Mesenchymal stem cell (in vitro differentiated cells and primary cell): ENCODE data around the gene LIMK2.

Experiments used
- DNase-seq: peaks from one replicate; pipeline ENCODE4 v3.0.0-alpha.2; 2013
- H2AFZ ChIP-seq: one replicate; pipeline ENCODE4 v1.6.1; 2013; ENCODE audit warnings: low read depth, mild to moderate bottlenecking, control low read depth, inconsistent platforms, low read length, moderate library complexity
- H2AK5ac ChIP-seq: 2 replicates; pipeline ENCODE4 v1.6.1; 2013; ENCODE audit warnings: low read length, moderate library complexity, mild to moderate bottlenecking, inconsistent platforms; ENCODE audit not compliant: severe bottlenecking
- H2BK120ac ChIP-seq: one replicate; pipeline ENCODE4 v1.6.1; 2013; ENCODE audit warnings: low read depth, mild to moderate bottlenecking, inconsistent platforms, low read length, moderate library complexity
- H2BK12ac ChIP-seq, 2 experiments: one replicate each; pipeline ENCODE4 v1.6.1; 2013; ENCODE audit warnings: inconsistent platforms in 2 of 2, low read length in 2 of 2, mild to moderate bottlenecking in 2 of 2, moderate library complexity in 2 of 2, control low read depth in 1 of 2
- H2BK15ac ChIP-seq: one replicate; pipeline ENCODE4 v1.6.1; 2013; ENCODE audit warnings: mild to moderate bottlenecking, low read depth, inconsistent platforms; ENCODE audit not compliant: poor library complexity, severe bottlenecking
- H2BK5ac ChIP-seq: 2 replicates; pipeline ENCODE4 v1.6.1; 2013; ENCODE audit warnings: low read depth, mild to moderate bottlenecking, low read length, control low read depth, inconsistent platforms; ENCODE audit not compliant: poor library complexity, severe bottlenecking
- H3K14ac ChIP-seq, 2 experiments: one replicate each; pipeline ENCODE4 v1.6.1; 2013; ENCODE audit warnings: inconsistent platforms in 2 of 2, low read length in 2 of 2, control low read depth in 1 of 2, mild to moderate bottlenecking in 1 of 2, moderate library complexity in 1 of 2
- H3K18ac ChIP-seq, 2 experiments: one replicate each; pipeline ENCODE4 v1.6.1; 2013; ENCODE audit warnings: inconsistent platforms in 2 of 2, low read length in 2 of 2, control low read depth in 1 of 2, low read depth in 1 of 2, mild to moderate bottlenecking in 1 of 2
- H3K23ac ChIP-seq, 2 experiments: one replicate each; pipeline ENCODE4 v1.6.1; 2013; ENCODE audit warnings: inconsistent platforms in 2 of 2, low read length in 2 of 2, mild to moderate bottlenecking in 2 of 2, moderate library complexity in 2 of 2, control low read depth in 1 of 2
- H3K27ac ChIP-seq: 2 replicates; pipeline ENCODE4 v1.5.1; 2013; ENCODE audit warnings: mild to moderate bottlenecking, moderate library complexity, low read length, control low read depth, inconsistent platforms; ENCODE audit not compliant: poor library complexity, severe bottlenecking
- H3K27me3 ChIP-seq, 2 experiments: 2 replicates each; pipeline versions ENCODE4 v1.6.1 to v1.7.0; 2013; ENCODE audit warnings: low read length in 2 of 2, mild to moderate bottlenecking in 2 of 2, moderate library complexity in 2 of 2, control low read depth in 1 of 2, inconsistent platforms in 1 of 2; ENCODE audit not compliant: control insufficient read depth in 1 of 2, insufficient read depth in 1 of 2
- H3K36me3 ChIP-seq, 2 experiments: 2 replicates each; pipeline versions ENCODE4 v1.6.1 to v1.7.0; 2013; ENCODE audit warnings: low read length in 2 of 2, control low read depth in 1 of 2, inconsistent platforms in 1 of 2, low read depth in 1 of 2, mild to moderate bottlenecking in 1 of 2; ENCODE audit not compliant: insufficient read depth in 2 of 2, control insufficient read depth in 1 of 2
- H3K4ac ChIP-seq, 2 experiments: one replicate each; pipeline ENCODE4 v1.6.1; 2013; ENCODE audit warnings: inconsistent platforms in 2 of 2, low read length in 2 of 2, mild to moderate bottlenecking in 2 of 2, moderate library complexity in 2 of 2, control low read depth in 1 of 2, low read depth in 1 of 2
- H3K4me1 ChIP-seq: 2 replicates; pipeline ENCODE4 v1.6.1; 2013; ENCODE audit warnings: low read depth, low read length, control low read depth; ENCODE audit not compliant: control insufficient read depth, insufficient read depth
- H3K4me2 ChIP-seq: 2 replicates; pipeline ENCODE4 v1.6.1; 2013; ENCODE audit warnings: low read length, mild to moderate bottlenecking, inconsistent platforms; ENCODE audit not compliant: poor library complexity, severe bottlenecking
- H3K4me3 ChIP-seq, 2 experiments: 2 replicates each; pipeline versions ENCODE4 v1.5.1 to v1.7.0; 2013; ENCODE audit warnings: low read length in 2 of 2, mild to moderate bottlenecking in 2 of 2, control low read depth in 1 of 2, low read depth in 1 of 2; ENCODE audit not compliant: insufficient read depth in 1 of 2
- H3K79me1 ChIP-seq: replicated peaks from 2 replicates; pipeline ENCODE4 v1.6.1; 2013; ENCODE audit warnings: mild to moderate bottlenecking, control low read depth, low read length, inconsistent platforms; ENCODE audit not compliant: poor library complexity, severe bottlenecking
- H3K9ac ChIP-seq: 2 replicates; pipeline ENCODE4 v1.7.0; 2013; ENCODE audit warnings: mild to moderate bottlenecking, low read length, moderate library complexity
- H3K9me3 ChIP-seq: 2 replicates; pipeline ENCODE4 v1.7.0; 2013; ENCODE audit warnings: mild to moderate bottlenecking, low read length; ENCODE audit not compliant: control insufficient read depth
- H4K8ac ChIP-seq: one replicate; pipeline ENCODE4 v1.6.1; 2013; ENCODE audit warnings: inconsistent platforms, mild to moderate bottlenecking, low read length, moderate library complexity
- H4K91ac ChIP-seq: one replicate; pipeline ENCODE4 v1.6.1; 2013; ENCODE audit warnings: mild to moderate bottlenecking, low read length, inconsistent platforms
- WGBS: methylation state at CpG from one replicate; pipeline ENCODE4 v1.1.7; 2013; ENCODE audit warnings: mixed read lengths; 5-methylcytosine and 5-hydroxymethylcytosine counted together

Gene LIMK2

GRCh38 chr22:31281733-31282132, 69.6 kb downstream of the LIMK2 start:
- DNase-seq = no peak
- Histone ChIP-seq H3K9ac (no peak overlapping the region), H3K27ac (no peak overlapping the region), H2AFZ (no peak overlapping the region), H3K9me3 (no peaks in the 10 kb centered on the region), H3K4me3 (no peak overlapping the region), H2BK15ac (no peak overlapping the region), H2BK12ac (no peak overlapping the region), H3K14ac (no peak overlapping the region), H3K23ac (no peak overlapping the region), H3K27me3 (no peaks in the 10 kb centered on the region), H3K4me1 (peaks cover 18% of the 10 kb centered on the region), H4K8ac (no peak overlapping the region), H3K36me3 (peaks cover 58 to 88% of the 10 kb centered on the region in 2 experiments), H2AK5ac (no peak overlapping the region), H2BK5ac (no peak overlapping the region), H4K91ac (no peak overlapping the region), H2BK120ac (no peak overlapping the region), H3K18ac (no peak overlapping the region), H3K79me1 (peaks cover 2% of the 10 kb centered on the region), H3K4ac (no peak overlapping the region), H3K4me2 (no peak overlapping the region)
- WGBS = 71% methylated on average over 4 of the region's 4 CpGs

- H3K9me3 ChIP-seq = no peaks in the 10 kb centered on the region
- H2AFZ ChIP-seq = no peak overlapping the region
- H2BK12ac ChIP-seq = no peak overlapping the region
- no peak overlapping the region for H4K91ac ChIP-seq
- H3K36me3 ChIP-seq = peaks cover 55 to 93% of the 10 kb centered on the region in 2 experiments
- H3K23ac ChIP-seq = no peak overlapping the region
- H4K8ac ChIP-seq = no peak overlapping the region
- no peak overlapping the region for H3K4me2 ChIP-seq
- H2BK5ac ChIP-seq = no peak overlapping the region
- no peak overlapping the region for H2BK120ac ChIP-seq
- H2AK5ac ChIP-seq = no peak overlapping the region
- no peak overlapping the region for H2BK15ac ChIP-seq
- H3K14ac ChIP-seq = no peak overlapping the region
- H3K79me1 ChIP-seq = no peaks in the 10 kb centered on the region
- H3K18ac ChIP-seq = no peak overlapping the region
- 89% methylated on average over 7 of the region's 8 CpGs for WGBS
- no peaks in the 10 kb centered on the region for H3K27me3 ChIP-seq
- H3K9ac ChIP-seq = no peak overlapping the region
- no peak overlapping the region for H3K4me3 ChIP-seq
- H3K4ac ChIP-seq = no peak overlapping the region
- peaks cover 18% of the 10 kb centered on the region for H3K4me1 ChIP-seq
- no peak overlapping the region for H3K27ac ChIP-seq
- no peak for DNase-seq
Observed at GRCh38 chr22:31282748-31283468, 70.8 kb downstream of the LIMK2 start.

GRCh38 chr22:31284281-31285155, 72.4 kb downstream of the LIMK2 start:
- Histone ChIP-seq H2BK12ac (no peak overlapping the region), H2BK5ac (no peak overlapping the region), H3K36me3 (peaks cover 53 to 93% of the 10 kb centered on the region in 2 experiments), H3K14ac (no peak overlapping the region), H2AK5ac (no peak overlapping the region), H3K4me2 (no peak overlapping the region), H3K4me1 (peaks cover 7% of the 10 kb centered on the region), H3K18ac (no peak overlapping the region), H4K91ac (no peak overlapping the region), H3K4ac (no peak overlapping the region), H3K27me3 (no peaks in the 10 kb centered on the region), H3K23ac (peak overlapping the region in 1 of 2 experiments; percentile 16), H3K9ac (no peak overlapping the region), H3K79me1 (peaks cover 3% of the 10 kb centered on the region), H3K27ac (no peak overlapping the region), H4K8ac (no peak overlapping the region), H3K9me3 (no peaks in the 10 kb centered on the region), H2BK120ac (no peak overlapping the region), H3K4me3 (no peak overlapping the region), H2AFZ (no peak overlapping the region), H2BK15ac (no peak overlapping the region)
- no peak for DNase-seq
- WGBS = 59% methylated on average over 3 of the region's 3 CpGs
